Activated T-cell treated with anti-CD3 and anti-CD28 coated beads, Interleukin-2, amount 50 U/mL, for 4 hours (primary cell): ENCODE results near the gene WDR36. TPM values are rescaled to one million over a fixed set of nuclear protein-coding genes. Genes with fewer than 3 reads are reported as not detected.

ENCODE experiments used
- ATAC-seq, 2 donors: fragments of 200-7000 bp; cut with Tn5 transposase; one replicate each; pipeline ENCODE4 v1.10.0; 2021
- DNase-seq: peaks from one replicate; pipeline ENCODE4 v3.0.0-alpha.2; 2020
- H3K27me3 Mint-ChIP-seq: one replicate; pipeline ENCODE4 v1.8.0; 2021; ENCODE audit warnings: low read depth, mixed read lengths
- H3K36me3 Mint-ChIP-seq: one replicate; pipeline ENCODE4 v1.8.0; 2022; ENCODE audit warnings: mixed read lengths; ENCODE audit not compliant: insufficient read depth
- H3K4me1 Mint-ChIP-seq: one replicate; pipeline ENCODE4 v1.8.0; 2021; ENCODE audit warnings: low read depth, mixed read lengths
- H3K4me3 Mint-ChIP-seq: one replicate; pipeline ENCODE4 v1.8.0; 2021; ENCODE audit warnings: mild to moderate bottlenecking, moderate library complexity, mixed read lengths
- H3K9me3 Mint-ChIP-seq: one replicate; pipeline ENCODE4 v1.8.0; 2021; ENCODE audit warnings: mixed read lengths
- total RNA-seq, 3 donors: library from RNA; stranded (reverse); gene quantifications; one replicate each; pipeline ENCODE4 v1.2.1, GENCODE V29; 2021

WDR36 gene
- total RNA-seq, 3 donors from 2014 or later: 90.0 to 98.2 (median 92.1) TPM

DNA sequence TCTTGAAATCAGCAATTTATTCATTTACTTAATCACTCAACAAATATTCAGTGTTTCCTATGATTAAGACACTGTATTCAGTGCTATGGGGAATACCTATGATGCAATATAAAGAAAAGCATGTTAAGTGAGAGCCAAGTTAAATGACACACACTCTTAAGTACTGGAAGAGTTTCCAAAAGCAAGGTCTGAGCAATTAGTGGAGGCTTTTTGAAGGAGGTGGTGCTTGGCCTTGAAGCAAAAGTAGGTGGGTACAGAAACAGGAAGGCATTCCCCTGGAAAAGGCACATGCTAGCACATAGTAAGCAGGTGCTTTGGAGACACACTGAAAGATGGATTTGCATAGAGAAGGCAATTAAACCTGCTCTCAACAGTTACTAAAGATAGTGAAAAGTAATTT lies 16.6 kb upstream of the WDR36 start:
- H3K4me1 Mint-ChIP-seq: peaks cover 26% of the 10 kb centered on the region
- peaks cover 69% of the 10 kb centered on the region for H3K27me3 Mint-ChIP-seq
- H3K36me3 Mint-ChIP-seq: no peaks in the 10 kb centered on the region
- DNase-seq (no peak), ATAC-seq (peak; percentile 37 to 52)
- H3K9me3 Mint-ChIP-seq: no peaks in the 10 kb centered on the region
- no peak overlapping the region for H3K4me3 Mint-ChIP-seq

GRCh38 chr5:111076091-111076490 lies 16.1 kb upstream of the WDR36 start:
- H3K9me3 Mint-ChIP-seq: no peaks in the 10 kb centered on the region
- H3K4me1 Mint-ChIP-seq: peaks cover 20% of the 10 kb centered on the region
- H3K4me3 Mint-ChIP-seq: no peak overlapping the region
- DNase-seq: no peak
- H3K36me3 Mint-ChIP-seq: no peaks in the 10 kb centered on the region
- no peak for ATAC-seq
- peaks cover 64% of the 10 kb centered on the region for H3K27me3 Mint-ChIP-seq

DNA sequence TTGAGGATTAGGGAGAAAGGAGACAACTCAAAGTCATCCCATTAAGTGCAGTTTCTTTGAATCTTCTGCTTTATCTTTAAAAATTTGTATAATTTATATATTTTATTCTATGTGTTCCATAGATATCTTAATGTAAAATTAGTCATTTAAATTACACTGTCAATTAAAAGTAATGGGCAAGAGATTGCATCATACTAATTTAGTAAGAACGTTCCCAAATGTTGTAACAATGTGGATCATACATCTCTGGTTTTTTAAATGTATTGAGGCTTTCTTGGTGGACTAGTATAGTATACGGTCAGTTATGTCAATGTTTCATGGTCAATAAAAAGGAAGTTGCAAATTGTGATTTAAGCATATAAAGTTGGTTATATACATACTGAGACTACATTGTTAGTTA lies 14.5 kb upstream of the WDR36 start:
- DNase-seq (no peak), ATAC-seq (no peak)
- H3K27me3 Mint-ChIP-seq: peaks cover 55% of the 10 kb centered on the region
- no peaks in the 10 kb centered on the region for H3K36me3 Mint-ChIP-seq
- peaks cover 3% of the 10 kb centered on the region for H3K9me3 Mint-ChIP-seq
- H3K4me1 Mint-ChIP-seq: peaks cover 14% of the 10 kb centered on the region
- H3K4me3 Mint-ChIP-seq: no peak overlapping the region

- Mint-ChIP-seq H3K9me3 (peaks cover 4% of the 10 kb centered on the region), H3K4me3 (no peak overlapping the region), H3K4me1 (peaks cover 4% of the 10 kb centered on the region), H3K27me3 (peaks cover 45% of the 10 kb centered on the region), H3K36me3 (no peaks in the 10 kb centered on the region)
- DNase-seq: no peak
- ATAC-seq: no peak
These were observed 12.3 kb upstream of the WDR36 start for GRCh38 chr5:111079846-111080245.

DNA sequence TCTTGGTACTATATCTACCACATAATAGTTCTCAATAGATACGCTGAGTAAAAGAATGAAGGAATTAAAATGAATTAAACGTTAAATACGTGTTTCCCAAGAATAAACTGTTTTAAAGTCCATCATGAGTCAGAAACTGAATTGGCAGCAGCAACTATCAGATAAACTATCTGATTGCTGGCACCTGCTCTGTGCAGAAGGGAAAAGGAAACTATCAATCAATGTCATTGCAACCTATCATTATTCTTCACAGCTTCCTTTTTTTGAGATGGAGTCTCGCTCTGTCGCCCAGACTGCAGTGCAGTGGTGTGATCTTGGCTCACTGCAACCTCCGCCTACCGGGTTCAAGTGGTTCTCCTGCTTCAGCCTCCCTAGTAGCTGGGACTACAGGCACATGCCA lies 8.8 kb upstream of the WDR36 start:
- Mint-ChIP-seq H3K27me3 (peaks cover 31% of the 10 kb centered on the region), H3K4me3 (no peak overlapping the region), H3K9me3 (peaks cover 4% of the 10 kb centered on the region), H3K4me1 (no peaks in the 10 kb centered on the region), H3K36me3 (no peaks in the 10 kb centered on the region)
- ATAC-seq: no peak
- DNase-seq: no peak

DNA sequence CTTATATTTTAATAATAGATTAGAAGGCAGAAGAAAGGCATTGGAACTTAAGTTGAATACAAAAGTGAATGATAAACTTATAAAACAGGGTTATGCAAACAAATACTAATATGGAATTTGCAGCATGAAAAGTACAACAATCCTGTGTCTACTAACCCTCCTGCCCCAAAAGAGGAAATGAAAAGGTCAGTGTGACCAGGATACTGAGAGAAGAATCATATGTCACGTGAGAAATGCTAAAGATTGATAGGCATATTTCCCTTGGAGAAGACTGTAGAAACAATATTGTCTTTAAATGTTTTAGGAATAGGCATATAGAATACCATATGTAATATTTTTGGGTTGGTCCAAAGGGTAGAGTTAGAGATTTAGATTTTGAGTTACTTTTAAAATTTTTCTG lies 3.8 kb downstream of the WDR36 start:
- ATAC-seq (no peak), DNase-seq (no peak)
- Mint-ChIP-seq H3K4me1 (peaks cover 37% of the 10 kb centered on the region), H3K27me3 (peaks cover under 1% of the 10 kb centered on the region), H3K36me3 (peaks cover 39% of the 10 kb centered on the region), H3K4me3 (no peak overlapping the region), H3K9me3 (no peaks in the 10 kb centered on the region)

GRCh38 chr5:111099058-111099778 lies 7.1 kb downstream of the WDR36 start:
- H3K4me3 Mint-ChIP-seq: no peak overlapping the region
- peaks cover 52% of the 10 kb centered on the region for H3K36me3 Mint-ChIP-seq
- no peak for ATAC-seq
- no peak for DNase-seq
- no peaks in the 10 kb centered on the region for H3K9me3 Mint-ChIP-seq
- H3K4me1 Mint-ChIP-seq: peaks cover 23% of the 10 kb centered on the region
- no peaks in the 10 kb centered on the region for H3K27me3 Mint-ChIP-seq

DNA sequence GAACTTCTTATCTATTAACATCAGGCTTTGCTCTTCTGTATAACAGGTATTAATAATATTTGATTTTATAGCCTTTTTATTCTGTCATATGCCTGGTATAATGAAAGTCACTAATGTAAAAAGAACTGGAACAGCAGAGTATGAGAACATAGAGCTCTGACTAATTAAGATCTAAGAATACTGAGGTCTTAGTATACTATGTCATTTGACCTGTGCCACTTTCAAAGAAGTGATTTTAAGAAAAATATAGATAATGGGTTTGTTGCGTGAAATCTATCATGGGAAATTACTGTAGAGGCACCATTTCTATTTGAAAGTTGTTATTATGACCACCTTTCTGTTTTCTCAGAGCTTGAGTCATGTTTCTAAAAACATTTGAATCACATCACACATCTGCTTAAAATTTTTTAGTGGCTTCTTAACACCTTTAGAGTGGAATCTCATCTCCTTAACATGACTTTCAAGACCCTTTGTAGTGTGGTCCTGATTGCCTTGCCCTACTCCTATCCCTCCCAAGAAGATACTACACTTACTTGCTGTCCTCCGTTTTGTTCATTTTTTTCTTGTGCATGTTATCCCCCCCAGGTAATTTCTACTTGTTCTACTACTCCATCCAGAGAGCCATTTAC lies 14.3 kb downstream of the WDR36 start:
- no peaks in the 10 kb centered on the region for H3K27me3 Mint-ChIP-seq
- H3K9me3 Mint-ChIP-seq: no peaks in the 10 kb centered on the region
- ATAC-seq (peak; percentile 56 to 69), DNase-seq (no peak)
- H3K4me3 Mint-ChIP-seq: no peak overlapping the region
- H3K36me3 Mint-ChIP-seq: peaks cover 50% of the 10 kb centered on the region
- peaks cover 3% of the 10 kb centered on the region for H3K4me1 Mint-ChIP-seq

DNA sequence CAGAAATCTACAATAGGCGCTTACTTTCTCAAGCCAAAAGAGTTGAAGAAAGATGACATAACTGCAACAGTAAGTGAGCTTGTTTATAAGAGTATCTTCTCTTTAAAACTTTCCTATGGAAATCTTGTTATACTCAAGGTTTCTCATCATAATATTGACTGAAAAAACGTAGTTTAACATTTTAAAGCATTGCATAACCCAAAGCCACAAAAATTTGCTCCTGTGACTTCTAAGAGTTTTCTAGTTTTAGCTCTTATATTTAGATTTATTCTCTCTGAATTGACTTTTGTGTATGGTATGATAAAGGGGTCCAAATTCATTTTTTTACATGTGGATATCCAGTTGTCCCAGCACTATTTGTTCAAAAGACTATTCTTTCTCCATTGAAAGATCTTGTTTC lies 15.2 kb downstream of the WDR36 start:
- Mint-ChIP-seq H3K27me3 (no peaks in the 10 kb centered on the region), H3K36me3 (peaks cover 55% of the 10 kb centered on the region), H3K4me1 (peaks cover 3% of the 10 kb centered on the region), H3K4me3 (no peak overlapping the region), H3K9me3 (no peaks in the 10 kb centered on the region)
- DNase-seq (no peak), ATAC-seq (no peak)

GRCh38 chr5:111111956-111112355 lies 19.8 kb downstream of the WDR36 start:
- Mint-ChIP-seq H3K4me1 (peaks cover 3% of the 10 kb centered on the region), H3K9me3 (no peaks in the 10 kb centered on the region), H3K4me3 (no peak overlapping the region), H3K27me3 (no peaks in the 10 kb centered on the region), H3K36me3 (peaks cover 45% of the 10 kb centered on the region)
- no peak for DNase-seq
- ATAC-seq: no peak

DNA sequence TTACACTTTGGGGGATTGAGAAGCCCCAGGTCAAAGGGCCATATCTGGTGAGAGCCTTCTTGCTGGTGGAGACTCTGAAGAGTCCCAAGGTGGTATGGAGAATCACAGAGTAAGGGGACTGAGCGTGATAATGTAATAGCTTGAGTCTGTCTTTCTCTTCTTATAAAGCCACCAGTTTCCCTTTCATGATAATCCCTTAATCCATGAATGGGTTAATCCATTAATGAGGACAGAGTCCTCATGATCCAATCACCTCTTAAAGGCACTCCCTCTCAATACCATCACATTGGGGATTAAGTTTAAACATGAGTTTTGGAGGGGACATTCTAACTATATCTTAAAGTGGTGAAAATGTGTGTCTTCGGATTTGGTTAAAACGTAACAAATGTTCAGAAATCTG lies 21.5 kb downstream of the WDR36 start:
- Mint-ChIP-seq H3K36me3 (peaks cover 44% of the 10 kb centered on the region), H3K9me3 (no peaks in the 10 kb centered on the region), H3K4me1 (no peaks in the 10 kb centered on the region), H3K27me3 (no peaks in the 10 kb centered on the region), H3K4me3 (no peak overlapping the region)
- no peak for ATAC-seq
- no peak for DNase-seq

DNA sequence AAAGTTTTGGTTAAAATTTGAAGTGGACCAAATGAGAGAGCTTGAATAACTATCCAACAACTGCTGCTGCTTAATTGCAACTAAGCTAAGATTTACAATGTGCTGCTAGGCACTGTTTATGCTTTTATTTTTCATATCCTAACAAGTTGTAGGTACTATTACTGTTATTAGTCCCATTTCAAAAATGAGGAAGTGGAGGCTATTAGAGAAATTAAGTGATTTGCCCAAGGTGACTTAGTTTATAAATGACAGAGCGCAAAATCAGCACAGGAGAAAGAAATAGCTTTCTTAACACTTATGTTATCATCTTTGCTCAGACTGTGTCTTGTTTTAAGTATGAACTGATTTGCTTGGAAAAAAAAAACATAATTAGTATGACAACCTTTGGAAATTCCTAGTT lies 23.1 kb downstream of the WDR36 start:
- Mint-ChIP-seq H3K4me3 (no peak overlapping the region), H3K36me3 (peaks cover 48% of the 10 kb centered on the region), H3K27me3 (no peaks in the 10 kb centered on the region), H3K9me3 (no peaks in the 10 kb centered on the region), H3K4me1 (no peaks in the 10 kb centered on the region)
- no peak for ATAC-seq
- no peak for DNase-seq

- H3K27me3 Mint-ChIP-seq: no peaks in the 10 kb centered on the region
- no peaks in the 10 kb centered on the region for H3K9me3 Mint-ChIP-seq
- peaks cover 54% of the 10 kb centered on the region for H3K36me3 Mint-ChIP-seq
- DNase-seq (no peak), ATAC-seq (no peak)
- no peak overlapping the region for H3K4me3 Mint-ChIP-seq
- peaks cover 2% of the 10 kb centered on the region for H3K4me1 Mint-ChIP-seq
These were observed 24.4 kb downstream of the WDR36 start for GRCh38 chr5:111116550-111116949.

- ATAC-seq (no peak), DNase-seq (no peak)
- Mint-ChIP-seq H3K4me1 (peaks cover 2% of the 10 kb centered on the region), H3K27me3 (no peaks in the 10 kb centered on the region), H3K9me3 (no peaks in the 10 kb centered on the region), H3K4me3 (no peak overlapping the region), H3K36me3 (peaks cover 56% of the 10 kb centered on the region)
These were observed 25.0 kb downstream of the WDR36 start for GRCh38 chr5:111117136-111117535.

DNA sequence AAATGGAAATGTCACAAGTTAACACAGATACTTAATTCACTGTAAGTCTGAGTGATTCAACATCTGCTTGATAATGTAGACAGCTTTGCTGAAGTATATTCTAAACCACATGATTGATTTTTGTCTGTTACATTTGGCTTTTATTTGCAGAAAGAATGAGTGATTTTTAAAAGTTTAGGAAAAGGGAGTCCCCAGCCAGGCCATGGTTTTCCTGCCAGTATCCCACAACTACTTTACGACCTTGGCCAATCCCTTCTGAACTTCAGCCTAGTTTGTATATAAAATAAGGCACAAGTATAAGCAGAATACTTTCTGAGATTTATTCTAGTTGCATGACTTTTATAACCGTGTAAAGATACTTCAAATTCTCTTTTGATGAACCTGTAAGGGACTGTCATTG lies 27.1 kb downstream of the WDR36 start:
- DNase-seq (no peak), ATAC-seq (no peak)
- Mint-ChIP-seq H3K9me3 (no peaks in the 10 kb centered on the region), H3K27me3 (no peaks in the 10 kb centered on the region), H3K36me3 (peaks cover 53% of the 10 kb centered on the region), H3K4me3 (no peak overlapping the region), H3K4me1 (peaks cover 2% of the 10 kb centered on the region)
